Thyroid gland (tissue), 4 donors: ENCODE results near the gene NUP214. TPM values are rescaled to one million over a fixed set of nuclear protein-coding genes. Genes with fewer than 3 reads are reported as not detected.

Experiments used
- DNase-seq, 2 donors: peaks; one replicate each; pipeline ENCODE4 v3.0.0-alpha.2; 2019
- H3K27ac ChIP-seq, 3 donors: fragments of 200-600 bp; sonication (generic); 1 replicate in 2 of 3; 2 replicates in 1 of 3; pipeline ENCODE4 v1.5.1; 2016 to 2019; ENCODE audit warnings: mild to moderate bottlenecking in 1 of 3, moderate library complexity in 1 of 3
- H3K27me3 ChIP-seq: fragments of 200-600 bp; sonication (generic); one replicate; pipeline ENCODE4 v1.5.1; 2019
- H3K36me3 ChIP-seq, 2 donors: fragments of 200-600 bp; sonication (generic); one replicate each; pipeline ENCODE4 v1.5.1; 2016 to 2019
- H3K4me1 ChIP-seq, 2 donors: fragments of 200-600 bp; sonication (generic); one replicate each; pipeline ENCODE4 v1.5.1; 2017 to 2019
- H3K4me3 ChIP-seq, 3 donors: fragments of 200-600 bp; sonication (generic); replicated peaks in 1 of 3; 1 replicate in 2 of 3; 2 replicates in 1 of 3; pipeline ENCODE4 v1.5.1; 2016; ENCODE audit warnings: mild to moderate bottlenecking in 1 of 3
- H3K9me3 ChIP-seq: fragments of 200-600 bp; sonication (generic); one replicate; pipeline ENCODE4 v1.5.1; 2017
- POLR2A ChIP-seq, 2 donors: fragments of 450-650 bp; IDR thresholded peaks; one replicate each; pipeline ENCODE4 v1.6.1; 2017; ENCODE audit warnings: antibody characterized with exemption in 2 of 2, mild to moderate bottlenecking in 2 of 2, moderate library complexity in 1 of 2
- WGBS, 2 donors: methylation state at CpG; one replicate each; pipeline ENCODE4 v1.1.5; 2017; 5-methylcytosine and 5-hydroxymethylcytosine counted together
- intact Hi-C: fragments of 100-400 bp; cut with DNase I; formaldehyde crosslinking; loops from one replicate; pipeline ENCODE4 v1.15.1; 2023
- total RNA-seq, 4 donors: library from RNA; depleted of rRNA; stranded (reverse); fragments of >200 nt; gene quantifications; one replicate each; pipeline ENCODE4 v1.2.3, GENCODE V29; 2016
- TF ChIP-seq, protein P1 (sequence below), 6 experiments: fragments of 200-600 bp in 3 of 6; fragments of 450-650 bp in 3 of 6; sonication (generic) in 3 of 6; IDR thresholded peaks; one replicate each; pipeline ENCODE4 v1.5.1; 2016 to 2019; ENCODE audit warnings: antibody characterized with exemption in 6 of 6, mild to moderate bottlenecking in 2 of 6, inconsistent platforms in 1 of 6, moderate library complexity in 1 of 6

The NUP214 gene
- total RNA-seq, 4 donors from 2014 or later: 27.3 to 59.2 (median 46.6) TPM

DNA sequence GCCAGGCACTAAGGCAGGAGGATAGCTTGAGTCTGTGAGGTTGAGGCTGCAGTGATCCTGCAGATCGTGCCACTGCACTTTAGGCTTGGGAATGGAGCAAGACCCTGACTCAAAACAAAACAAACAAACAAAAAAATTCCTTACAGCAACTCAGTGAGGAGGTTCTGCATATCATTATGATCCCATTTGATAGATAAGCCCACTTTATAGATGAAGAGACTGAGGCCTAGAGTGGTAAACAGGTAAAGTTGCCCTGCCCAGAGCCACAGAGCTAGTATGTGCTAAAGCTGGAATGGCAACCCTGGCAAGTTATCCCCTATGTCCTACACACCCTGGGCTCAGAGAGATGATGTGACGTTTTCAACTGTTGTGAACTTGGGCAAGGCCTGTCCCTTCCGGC is 21.9 kb upstream of the NUP214 start:
- no peak for TF ChIP-seq POLR2A (IDR thresholded peaks at IDR 0.05)
- TF ChIP-seq, protein P1, sequence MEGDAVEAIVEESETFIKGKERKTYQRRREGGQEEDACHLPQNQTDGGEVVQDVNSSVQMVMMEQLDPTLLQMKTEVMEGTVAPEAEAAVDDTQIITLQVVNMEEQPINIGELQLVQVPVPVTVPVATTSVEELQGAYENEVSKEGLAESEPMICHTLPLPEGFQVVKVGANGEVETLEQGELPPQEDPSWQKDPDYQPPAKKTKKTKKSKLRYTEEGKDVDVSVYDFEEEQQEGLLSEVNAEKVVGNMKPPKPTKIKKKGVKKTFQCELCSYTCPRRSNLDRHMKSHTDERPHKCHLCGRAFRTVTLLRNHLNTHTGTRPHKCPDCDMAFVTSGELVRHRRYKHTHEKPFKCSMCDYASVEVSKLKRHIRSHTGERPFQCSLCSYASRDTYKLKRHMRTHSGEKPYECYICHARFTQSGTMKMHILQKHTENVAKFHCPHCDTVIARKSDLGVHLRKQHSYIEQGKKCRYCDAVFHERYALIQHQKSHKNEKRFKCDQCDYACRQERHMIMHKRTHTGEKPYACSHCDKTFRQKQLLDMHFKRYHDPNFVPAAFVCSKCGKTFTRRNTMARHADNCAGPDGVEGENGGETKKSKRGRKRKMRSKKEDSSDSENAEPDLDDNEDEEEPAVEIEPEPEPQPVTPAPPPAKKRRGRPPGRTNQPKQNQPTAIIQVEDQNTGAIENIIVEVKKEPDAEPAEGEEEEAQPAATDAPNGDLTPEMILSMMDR (IDR thresholded peaks at IDR 0.05): no peak
- H3K4me3 ChIP-seq: no peak overlapping the region
- 95 to 98% methylated on average over 2 to 3 of the region's 3 CpGs for WGBS, 2 donors

DNA sequence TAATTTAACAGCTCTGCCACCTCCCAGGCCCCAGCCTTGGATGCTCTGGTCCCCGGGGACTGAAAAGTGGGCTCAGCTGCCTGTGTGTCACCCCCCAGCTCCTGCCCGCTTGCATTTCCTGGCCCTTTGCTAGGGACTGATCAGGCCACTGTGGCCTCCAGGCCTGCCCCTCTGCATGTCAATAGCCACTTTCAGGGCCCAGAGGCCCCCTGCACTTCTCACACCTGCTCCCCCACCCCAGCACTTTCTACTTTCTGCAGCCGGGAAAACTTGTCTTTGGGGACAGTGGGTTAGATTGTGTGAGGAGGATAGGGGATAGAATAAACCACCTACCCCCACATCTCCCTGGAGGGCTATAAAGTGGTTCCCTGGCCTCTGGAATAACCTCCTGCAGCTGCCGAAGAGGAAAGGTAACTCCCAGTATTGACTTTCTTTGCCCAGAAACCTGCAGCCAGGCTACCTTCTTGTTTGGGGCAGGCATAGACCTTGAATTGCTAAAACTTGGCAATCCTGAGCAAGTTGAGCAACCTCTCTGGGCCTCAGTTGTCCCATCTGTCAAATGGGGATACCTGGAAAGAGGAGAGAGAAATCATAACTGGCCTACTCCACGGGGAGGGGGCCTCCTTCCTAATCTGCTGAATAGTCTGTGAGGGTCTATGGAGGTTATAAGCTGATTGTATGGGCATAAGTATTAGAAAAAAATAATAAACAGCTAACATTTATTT is 21.2 kb upstream of the NUP214 start:
- Histone ChIP-seq H3K36me3 (no peaks in the 10 kb centered on the region), H3K4me3 (no peak overlapping the region), H3K27ac (peak overlapping the region in 1 of 3 donors; percentile 14), H3K9me3 (no peaks in the 10 kb centered on the region), H3K4me1 (peaks cover 33 to 37% of the 10 kb centered on the region in 2 donors), H3K27me3 (no peaks in the 10 kb centered on the region)
- intact Hi-C loops: no loop called here
- WGBS, 2 donors: 76 to 77% methylated on average over 3 to 5 of the region's 5 CpGs
- no peak for DNase-seq
- TF ChIP-seq POLR2A (IDR thresholded peaks at IDR 0.05): no peak
- TF ChIP-seq, protein P1 (IDR thresholded peaks at IDR 0.05): no peak

More for the DNA sequence above, 21.9 kb upstream of the NUP214 start:
- H3K27me3 ChIP-seq: no peaks in the 10 kb centered on the region
- H3K9me3 ChIP-seq: no peaks in the 10 kb centered on the region
- no peak for DNase-seq
- H3K4me1 ChIP-seq: peaks cover 39 to 43% of the 10 kb centered on the region in 2 donors
- H3K27ac ChIP-seq: peak overlapping the region in 2 of 3 donors; percentile 94 to 95
- intact Hi-C loops: no loop called here
- no peaks in the 10 kb centered on the region for H3K36me3 ChIP-seq

GRCh38 chr9:131105952-131106351 is 19.4 kb upstream of the NUP214 start:
- no peak overlapping the region for H3K27ac ChIP-seq
- no peaks in the 10 kb centered on the region for H3K36me3 ChIP-seq
- peaks cover 17 to 21% of the 10 kb centered on the region in 2 donors for H3K4me1 ChIP-seq
- no peaks in the 10 kb centered on the region for H3K9me3 ChIP-seq
- TF ChIP-seq, protein P1 (IDR thresholded peaks at IDR 0.05): no peak
- no peak for TF ChIP-seq POLR2A (IDR thresholded peaks at IDR 0.05)
- H3K4me3 ChIP-seq: no peak overlapping the region
- no peak for DNase-seq
- intact Hi-C loops: no loop called here
- H3K27me3 ChIP-seq: no peaks in the 10 kb centered on the region
- WGBS, 2 donors: 92 to 97% methylated on average over 8 of the region's 8 CpGs

DNA sequence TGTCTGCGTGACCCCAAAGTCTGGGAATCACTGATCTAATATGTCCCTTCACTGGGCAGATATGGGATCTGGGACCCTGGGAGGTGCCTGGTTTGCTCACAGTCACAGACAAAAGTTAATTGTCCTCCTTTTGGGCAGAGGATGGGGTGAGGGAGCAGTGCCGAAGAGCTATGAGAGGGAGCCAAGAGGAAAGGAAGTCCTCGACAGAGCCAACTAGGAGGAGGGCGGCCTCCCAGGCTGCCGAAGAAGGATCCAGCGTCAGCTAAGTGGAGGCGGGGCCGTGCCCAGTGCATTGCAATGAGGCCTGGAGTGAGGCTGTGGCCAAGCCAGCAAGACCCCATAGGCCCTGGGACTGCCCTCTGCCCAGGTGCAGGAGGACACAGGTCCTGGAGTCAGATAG is 17.6 kb upstream of the NUP214 start:
- Histone ChIP-seq H3K9me3 (no peaks in the 10 kb centered on the region), H3K27ac (peak overlapping the region in 1 of 3 donors; percentile 43), H3K4me3 (no peak overlapping the region), H3K36me3 (no peaks in the 10 kb centered on the region), H3K4me1 (peaks cover 0 to 3% of the 10 kb centered on the region in 2 donors), H3K27me3 (no peaks in the 10 kb centered on the region)
- intact Hi-C loops: no loop called here
- DNase-seq: peak in 1 of 2 donors; percentile 17
- 67 to 71% methylated on average over 8 of the region's 8 CpGs for WGBS, 2 donors
- TF ChIP-seq POLR2A (IDR thresholded peaks at IDR 0.05): no peak
- TF ChIP-seq, protein P1 (IDR thresholded peaks at IDR 0.05): no peak

GRCh38 chr9:131111186-131111853 is 14.1 kb upstream of the NUP214 start:
- intact Hi-C loops: no loop called here
- Histone ChIP-seq H3K27ac (no peak overlapping the region), H3K27me3 (no peaks in the 10 kb centered on the region), H3K9me3 (no peaks in the 10 kb centered on the region), H3K4me3 (no peak overlapping the region), H3K36me3 (no peaks in the 10 kb centered on the region), H3K4me1 (no peaks in the 10 kb centered on the region)
- DNase-seq: no peak
- 63 to 78% methylated on average over 9 to 10 of the region's 10 CpGs for WGBS, 2 donors
- TF ChIP-seq, protein P1 (IDR thresholded peaks at IDR 0.05): no peak
- TF ChIP-seq POLR2A (IDR thresholded peaks at IDR 0.05): no peak
